NCI-H187 (cell line): Measurements from ENCODE around the gene DENND11.

ENCODE experiments used
- DNase-seq, 2 experiments: peaks; one replicate each; lab custom pipeline; 2025; lab: John Stamatoyannopoulos, UW

The DENND11 gene, protein sequence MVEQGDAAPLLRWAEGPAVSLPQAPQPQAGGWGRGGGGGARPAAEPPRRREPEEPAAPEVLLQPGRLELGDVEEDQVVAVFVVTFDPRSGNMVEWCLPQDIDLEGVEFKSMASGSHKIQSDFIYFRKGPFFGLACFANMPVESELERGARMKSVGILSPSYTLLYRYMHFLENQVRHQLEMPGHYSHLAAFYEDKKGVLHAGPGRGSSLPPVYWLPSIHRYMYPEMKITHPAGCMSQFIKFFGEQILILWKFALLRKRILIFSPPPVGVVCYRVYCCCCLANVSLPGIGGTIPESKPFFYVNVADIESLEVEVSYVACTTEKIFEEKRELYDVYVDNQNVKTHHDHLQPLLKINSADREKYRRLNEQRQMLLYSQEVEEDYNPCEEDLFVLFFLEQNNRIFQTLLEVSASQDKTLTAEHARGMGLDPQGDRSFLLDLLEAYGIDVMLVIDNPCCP

DNA sequence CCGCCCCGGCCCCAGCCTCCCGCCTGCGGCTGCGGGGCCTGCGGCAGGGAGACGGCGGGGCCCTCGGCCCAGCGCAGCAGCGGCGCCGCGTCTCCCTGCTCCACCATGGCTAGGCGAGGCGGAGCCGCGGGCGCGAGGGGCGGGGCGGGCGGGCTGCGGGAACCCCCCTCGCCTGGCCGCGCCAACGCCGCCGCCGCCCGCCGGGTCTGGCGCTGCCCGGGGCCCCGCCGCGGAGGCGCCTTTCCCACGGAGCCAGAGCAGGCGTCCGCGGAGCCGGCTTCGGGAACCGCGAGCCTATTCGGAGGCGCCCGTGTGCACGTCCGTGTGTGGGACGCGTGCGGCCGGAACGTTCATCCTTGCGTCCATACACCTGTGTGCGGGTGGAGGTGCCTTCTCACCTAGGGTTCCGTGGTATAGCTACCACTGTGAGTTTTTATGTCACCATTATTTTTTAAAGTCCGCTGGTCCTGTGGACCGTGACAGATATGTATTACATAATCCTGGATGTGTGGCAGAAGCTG is at the start of gene DENND11:
Gene DENND11 (minus strand): TSS at position 120 of the 521 bp plus-strand sequence. CDS start 13 bp downstream, at position 107.
- DNase-seq = peak in 1 of 2 experiments; percentile 41

DNA sequence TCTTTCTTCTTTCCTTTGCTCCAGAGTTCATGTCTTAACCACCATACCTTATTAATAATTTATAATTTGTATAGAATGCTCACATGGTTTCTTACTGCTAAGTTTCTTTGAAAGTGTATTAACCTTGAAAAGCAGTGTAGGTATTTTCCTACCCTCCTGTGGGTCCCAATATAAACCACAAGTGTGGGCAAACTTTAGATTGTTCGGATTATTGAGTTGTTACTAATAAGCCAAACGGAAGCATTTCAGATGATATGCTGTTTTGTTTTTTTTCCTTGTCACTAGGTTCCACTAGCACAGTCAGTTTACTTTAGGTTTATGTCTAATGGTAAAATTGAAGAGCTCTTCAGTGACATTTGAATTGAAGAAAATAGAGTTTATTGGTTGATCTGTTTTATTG is 46.4 kb upstream of the DENND11 start:
- DNase-seq = no peak

DNA sequence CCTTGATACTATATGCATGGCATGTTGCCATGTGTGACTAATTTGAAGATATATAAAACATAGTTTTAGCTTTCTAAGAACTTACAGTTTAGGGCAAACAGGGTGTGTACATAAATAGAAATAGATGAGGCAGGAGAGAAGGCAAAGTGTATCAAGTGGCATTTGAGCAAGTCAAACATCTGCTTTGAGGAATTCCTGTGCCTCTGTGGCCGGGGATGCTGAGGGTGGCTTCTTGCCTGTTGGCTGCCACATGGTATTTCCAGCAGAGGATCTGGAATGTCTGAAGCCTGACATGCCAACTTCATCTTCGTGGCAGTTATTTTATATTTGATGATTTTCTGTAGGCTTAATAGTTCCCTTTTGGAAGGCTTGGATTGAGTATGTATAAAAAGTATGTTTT is 42.2 kb upstream of the DENND11 start:
- no peak for DNase-seq

DNA sequence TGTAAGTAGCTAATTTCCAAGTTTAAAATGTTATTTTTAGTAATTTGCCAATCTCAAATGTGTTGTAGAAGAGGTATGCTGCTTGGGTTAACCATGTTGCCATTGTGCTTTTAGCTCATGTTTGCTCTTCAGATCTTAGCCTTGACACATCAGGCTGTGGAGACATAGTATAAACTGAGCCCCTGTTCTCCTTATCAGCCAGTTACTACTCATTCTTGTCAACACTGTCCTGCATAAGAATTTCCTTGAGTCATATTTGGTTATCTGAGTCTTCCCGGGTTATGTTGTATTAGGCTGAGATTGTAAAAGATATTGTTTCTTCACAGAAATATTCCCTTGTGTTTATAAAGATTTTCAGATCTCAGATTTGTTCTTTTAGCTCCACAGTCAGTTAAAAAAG is 40.3 kb upstream of the DENND11 start:
- no peak for DNase-seq

DNA sequence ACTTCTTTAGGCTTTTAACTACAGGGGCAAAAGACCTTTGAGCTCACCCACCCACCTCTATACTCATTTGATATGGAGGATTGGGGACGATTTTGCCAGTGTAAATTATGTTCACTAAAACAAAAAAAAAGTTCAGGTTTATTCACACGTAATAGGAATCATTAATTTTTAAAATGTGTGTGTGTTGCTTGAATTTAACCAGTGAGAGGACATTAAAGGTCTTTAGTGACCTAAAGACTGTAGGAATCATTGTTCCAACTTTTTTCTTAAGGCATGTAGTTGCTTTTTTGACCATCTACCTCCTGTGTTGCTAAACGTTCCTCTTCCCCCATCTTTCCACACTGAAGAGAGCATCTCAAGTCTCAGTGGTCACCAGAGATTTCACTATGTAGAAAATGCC is 37.3 kb upstream of the DENND11 start:
- DNase-seq = no peak

DNA sequence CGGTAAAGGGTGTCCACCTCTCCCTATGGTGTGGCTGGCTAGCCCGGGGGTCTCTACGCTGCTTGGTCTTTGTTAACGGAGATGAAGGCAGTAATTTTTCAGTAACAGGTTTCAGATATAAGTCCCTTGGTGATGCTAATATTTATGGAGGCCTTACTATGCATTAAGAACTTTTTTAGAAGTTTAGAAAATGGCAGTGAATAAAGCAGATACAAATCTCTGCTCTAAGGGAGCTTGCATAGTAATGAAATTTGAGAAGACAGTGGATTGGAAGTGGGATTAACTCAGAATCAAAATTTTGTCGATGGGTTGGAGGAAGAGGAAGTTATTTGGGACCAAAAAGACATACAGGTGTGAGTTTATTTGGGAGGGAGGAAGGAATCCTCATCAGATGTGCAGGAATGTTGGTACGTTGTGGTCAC is 36.6 kb upstream of the DENND11 start:
- DNase-seq = no peak

DNA sequence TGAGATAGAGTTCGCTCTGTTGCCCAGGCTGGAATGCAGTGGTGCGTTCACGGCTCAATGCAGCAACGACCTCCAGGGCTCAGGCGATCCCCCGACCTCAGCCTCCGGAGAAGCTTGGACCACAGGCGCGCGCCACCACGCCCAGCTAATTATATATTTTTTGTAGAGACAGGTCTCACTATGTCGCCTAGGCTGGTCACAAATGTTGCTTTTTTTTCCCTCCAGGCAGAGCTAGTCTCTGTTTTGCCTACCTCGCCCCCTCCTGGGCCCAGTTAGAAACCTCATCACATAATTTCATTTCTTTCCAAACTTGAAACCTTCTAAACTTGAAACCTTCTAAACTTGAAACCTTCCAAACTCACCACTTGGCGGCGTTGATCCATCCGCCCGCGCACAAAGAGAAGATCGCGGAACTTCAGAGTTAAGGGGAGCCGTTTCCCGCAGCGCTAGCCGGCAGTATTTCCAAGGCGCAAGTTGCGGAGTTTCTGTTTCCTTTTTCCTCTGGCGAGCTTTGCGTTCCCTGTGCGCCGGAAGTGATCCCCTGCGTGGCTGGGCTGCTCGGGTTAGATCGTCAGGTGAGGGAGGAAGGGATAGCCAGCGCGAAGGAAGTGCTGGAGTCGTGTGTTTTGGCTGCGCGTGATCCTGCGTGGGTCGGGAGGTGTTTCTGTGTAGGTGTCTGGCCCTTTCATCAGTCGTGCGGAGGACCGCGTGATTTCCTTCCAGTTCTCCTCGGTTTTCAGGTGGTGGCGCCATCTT is 36.0 kb upstream of the DENND11 start, which contains the start of gene SSBP1:
Gene SSBP1 (plus strand): TSS at position 523 of the 756 bp plus-strand sequence. CDS start 809 bp downstream, outside the sequence.
- DNase-seq = peak; percentile 92 to 95

DNA sequence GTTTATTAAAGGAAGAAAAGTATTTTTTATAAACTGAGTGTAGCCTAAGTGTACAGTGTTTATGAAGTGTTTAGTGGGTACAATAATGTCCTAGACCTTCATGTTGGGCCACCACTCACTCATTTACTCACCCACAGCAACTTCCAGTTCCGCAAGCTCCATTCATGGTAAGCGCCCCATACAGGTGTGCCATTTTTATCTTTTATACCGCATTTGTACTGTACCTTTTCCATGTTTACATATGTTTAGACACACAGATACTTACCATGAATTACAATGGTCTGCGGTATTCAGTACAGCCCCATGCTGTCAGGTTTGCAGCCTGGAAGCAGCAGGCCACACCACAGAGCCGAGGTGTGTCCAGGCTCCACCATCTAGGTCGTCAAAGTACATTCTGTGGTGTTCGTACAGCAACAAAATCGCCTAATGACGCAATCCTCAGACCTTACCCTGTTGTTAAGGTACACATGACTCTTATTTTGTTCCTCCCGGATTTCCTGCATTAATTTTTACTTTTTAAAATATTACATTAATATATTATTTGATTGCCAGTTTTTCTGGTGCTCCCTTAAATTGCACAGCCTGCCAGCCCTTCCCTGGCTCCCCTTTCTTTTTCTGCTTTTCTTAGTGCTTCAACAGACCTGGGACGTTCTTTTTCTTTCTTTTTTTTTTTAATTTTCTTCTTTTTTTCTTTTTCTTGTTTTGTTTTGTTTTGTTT is 35.3 kb upstream of the DENND11 start:
- no peak for DNase-seq

DNA sequence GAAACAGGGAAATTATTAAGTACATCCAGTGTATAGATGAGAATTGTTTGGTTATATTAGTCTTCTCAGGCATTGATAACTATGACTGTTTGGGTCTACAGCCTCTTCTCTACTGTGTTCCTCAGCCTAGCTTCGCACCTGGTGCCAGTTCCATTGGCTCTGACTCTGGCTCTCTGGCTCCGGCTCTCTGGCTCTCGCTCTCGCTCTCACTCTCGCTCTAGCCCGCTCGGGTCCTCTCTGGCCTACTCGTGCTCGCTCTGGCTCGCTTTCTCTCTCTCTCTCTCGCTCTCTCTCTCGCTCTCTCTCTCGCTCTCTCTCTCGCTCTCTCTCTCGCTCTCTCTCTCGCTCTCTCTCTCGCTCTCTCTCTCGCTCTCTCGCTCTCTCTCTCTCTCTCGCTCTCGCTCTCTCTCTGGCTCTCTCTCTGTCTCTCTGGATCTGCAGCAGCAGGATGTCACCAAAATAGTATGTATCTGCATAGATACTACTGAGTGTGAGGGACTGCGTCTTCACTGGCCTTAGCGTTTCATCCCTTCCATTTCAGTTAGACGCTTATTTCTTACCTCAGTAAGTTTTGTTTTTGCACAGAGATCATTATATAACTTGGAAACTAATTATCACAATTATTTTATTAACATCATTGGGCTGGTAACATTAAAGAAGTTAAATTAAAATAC is 29.6 kb upstream of the DENND11 start:
- no peak for DNase-seq

DNA sequence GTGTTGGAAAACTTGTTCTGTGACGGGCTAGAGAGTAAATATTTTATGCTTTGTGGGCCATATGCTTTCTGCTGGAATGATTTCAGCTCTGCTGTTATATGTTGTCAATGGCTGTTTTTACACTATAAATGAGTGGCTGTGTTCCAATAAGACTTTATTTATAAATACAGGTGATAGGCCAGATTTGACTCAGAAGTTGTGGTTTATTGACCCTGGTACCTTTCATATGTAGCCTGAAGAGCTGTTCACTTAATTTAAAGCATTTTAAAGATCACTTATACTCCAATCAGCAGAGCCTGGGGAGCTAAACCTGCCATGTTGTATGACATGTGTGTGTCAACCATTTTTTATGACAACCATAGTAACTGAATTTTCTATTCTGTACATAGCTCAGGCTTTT is 27.1 kb upstream of the DENND11 start:
- no peak for DNase-seq

DNA sequence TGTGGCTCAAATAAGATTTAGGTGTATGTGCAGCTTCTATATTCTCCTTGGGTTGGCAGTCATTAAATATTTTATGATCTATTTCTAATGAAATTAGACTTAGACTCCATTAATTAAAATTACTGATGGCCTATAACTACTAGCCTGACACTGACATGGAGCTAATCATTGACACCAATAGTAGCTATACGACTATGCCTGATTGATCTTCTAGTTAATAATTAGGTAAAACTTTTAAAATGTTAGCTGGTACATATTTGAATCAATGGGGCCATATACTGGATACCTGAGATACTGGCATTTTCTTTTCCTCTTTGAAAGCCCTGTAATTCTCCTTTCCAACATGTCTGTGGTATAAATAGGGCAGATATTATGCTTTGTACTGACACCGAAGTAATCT is 20.6 kb upstream of the DENND11 start:
- DNase-seq = no peak

DNA sequence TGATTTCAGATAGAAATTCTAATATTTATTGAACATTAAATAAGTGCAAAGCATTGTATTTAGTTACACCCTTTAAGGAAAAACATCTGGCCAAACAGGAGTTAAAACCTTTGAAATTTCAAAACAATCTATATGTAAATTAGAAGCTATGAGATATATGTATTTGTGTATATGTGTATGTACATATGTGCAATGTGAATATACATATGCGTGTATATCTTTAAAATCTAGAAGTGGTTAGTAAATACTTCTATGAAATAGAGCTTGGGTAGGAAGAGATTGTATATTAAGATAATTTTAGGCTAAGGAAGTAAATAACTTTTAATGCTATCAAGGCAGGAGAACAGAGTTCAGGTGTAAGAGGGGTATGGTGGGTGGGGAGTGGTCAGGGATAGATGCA is 15.5 kb upstream of the DENND11 start:
- DNase-seq = no peak

DNA sequence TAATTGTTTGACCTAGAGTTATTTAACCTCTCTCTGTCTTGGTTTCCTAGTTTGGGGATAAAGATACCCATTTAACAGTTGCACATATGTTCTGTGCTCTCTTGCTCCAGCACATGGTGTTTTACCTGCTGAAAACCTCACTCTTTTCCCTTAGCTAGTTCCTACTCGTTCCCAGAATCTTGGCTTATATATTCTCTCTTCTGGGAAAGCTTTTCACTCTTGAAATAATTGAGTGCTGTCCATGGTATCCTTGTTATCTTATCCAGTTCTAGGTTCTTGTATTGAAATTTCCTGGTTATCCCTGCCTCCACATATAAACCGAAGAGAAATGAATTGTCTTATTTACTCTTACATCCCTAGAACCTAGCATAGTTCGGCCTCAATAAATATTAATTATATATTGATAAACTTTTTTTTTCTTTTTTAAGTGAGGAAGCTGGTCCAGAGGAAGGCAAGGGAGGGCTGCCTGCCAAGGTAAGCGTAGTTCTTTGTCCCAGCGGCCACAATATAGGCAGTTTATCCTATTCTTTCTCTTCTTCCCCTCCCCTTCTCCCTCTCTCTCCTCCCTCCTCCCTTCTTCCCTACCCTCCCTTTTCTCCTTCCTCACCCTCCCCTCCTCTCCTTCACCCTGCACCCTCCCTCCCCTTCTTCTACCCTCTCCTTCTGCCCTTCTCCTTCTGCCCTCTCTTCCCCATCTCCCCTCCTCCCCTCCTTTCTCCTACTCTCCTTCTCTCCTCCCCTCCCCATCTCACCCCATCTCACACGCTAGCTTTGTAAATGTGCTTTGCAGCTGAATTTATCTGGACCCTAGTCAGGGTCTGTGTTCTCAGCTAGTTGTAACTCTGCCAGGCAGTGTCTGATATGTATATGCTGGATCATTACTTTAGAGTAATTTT is 14.1 kb upstream of the DENND11 start:
- DNase-seq = no peak

DNA sequence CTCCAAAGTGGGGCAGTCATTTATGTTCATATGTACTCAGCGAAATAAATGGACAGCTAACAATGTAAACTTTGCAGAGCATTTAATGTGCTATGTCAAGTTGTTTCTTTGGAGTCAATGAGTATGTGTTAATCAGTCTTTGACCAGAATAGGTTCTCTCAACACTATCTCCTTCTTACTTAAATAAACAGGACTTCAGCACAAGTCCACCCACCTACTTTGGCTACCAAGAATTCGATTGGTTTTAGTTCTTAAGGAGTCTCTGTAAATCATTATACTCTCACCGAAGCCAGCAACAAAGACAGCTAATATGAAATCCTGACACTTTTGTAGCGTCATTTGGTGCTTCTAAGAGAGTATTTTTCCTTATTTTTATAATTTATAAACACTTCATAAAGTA is 13.1 kb upstream of the DENND11 start:
- no peak for DNase-seq

DNA sequence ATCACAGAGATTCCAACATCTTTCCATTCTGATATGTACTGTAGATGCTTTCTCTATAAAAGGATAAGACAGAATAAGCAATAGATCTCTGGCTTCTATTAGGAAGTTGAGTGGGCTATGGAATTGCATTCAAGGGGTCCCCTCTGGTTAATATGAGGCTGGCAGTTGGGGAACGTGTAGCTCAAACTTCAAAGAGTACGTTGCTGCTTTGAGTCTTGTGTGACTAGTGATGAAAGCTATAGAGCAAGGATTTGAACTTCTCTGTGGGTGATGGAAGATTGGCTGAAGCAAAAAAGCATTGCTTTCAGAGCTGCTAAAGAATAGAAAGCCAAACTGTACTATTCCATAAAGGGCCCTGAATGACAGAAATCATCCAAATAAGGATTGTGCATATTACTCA is 12.6 kb upstream of the DENND11 start:
- no peak for DNase-seq

DNA sequence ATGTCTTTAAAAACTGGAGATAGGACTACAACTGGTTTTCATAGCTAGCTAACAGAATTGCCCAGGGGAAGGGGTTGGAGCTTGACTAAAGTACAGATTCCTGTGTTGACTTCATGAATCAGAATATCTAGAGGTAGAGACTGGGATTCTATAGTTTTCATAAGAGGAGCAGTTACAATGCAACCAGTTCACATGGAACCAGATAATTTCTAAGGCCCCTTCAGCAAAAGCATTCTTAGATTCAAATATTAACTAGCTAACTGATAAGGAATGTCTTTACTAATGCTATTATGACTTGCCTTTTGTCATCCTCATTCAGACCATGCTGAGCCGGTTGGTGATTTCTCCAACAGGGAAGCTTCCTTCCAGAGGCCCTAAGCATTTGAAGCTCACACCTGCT is 11.9 kb upstream of the DENND11 start:
- no peak for DNase-seq

DNA sequence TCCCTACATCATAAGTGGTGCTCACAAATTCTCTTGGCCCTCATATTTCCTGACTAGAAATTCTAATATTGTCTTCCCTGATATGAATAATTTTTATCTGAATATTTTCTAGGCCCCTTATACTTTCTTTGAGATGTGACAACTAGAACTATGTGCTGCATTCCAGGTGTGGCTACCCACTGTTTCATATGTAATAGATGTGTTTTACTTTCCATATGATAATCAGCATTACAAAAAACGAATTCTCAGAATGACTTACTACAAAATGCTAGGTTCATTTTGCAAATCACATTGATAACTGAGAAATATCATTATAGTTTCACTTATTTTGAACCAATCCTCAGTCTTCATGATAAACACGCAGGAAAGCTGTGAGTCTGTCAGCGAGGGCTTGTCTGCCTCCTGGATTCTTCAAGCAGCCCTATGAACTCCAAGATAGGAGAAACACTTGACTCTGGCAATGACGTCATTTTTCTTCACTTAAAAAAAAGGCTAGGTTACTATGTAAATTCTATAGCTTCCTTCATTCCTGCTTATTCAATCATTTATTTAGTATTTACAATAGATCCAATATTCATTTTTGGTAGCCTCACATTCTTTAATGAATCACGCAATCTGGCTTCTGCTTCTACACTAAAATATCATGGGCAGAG is 10.8 kb upstream of the DENND11 start:
- no peak for DNase-seq

DNA sequence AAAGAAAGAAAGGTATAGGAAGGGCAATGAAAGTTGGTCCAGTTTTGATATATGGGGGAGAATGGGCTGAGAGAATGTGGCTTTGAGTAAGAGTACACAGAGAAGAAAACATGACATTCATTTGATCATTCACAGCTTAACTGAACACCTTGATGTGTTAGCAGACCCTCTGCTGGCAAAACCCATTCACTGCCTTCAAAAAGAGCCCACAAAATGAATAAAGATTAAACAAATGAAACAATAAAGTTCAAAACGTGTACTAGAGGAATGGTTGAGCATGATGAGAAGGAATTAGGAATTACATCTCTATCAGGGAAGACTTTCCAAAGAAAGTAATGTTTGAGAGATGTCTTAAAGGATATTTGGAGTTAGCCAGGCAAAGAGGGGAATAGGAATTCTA is 8.3 kb upstream of the DENND11 start:
- DNase-seq = no peak

DNA sequence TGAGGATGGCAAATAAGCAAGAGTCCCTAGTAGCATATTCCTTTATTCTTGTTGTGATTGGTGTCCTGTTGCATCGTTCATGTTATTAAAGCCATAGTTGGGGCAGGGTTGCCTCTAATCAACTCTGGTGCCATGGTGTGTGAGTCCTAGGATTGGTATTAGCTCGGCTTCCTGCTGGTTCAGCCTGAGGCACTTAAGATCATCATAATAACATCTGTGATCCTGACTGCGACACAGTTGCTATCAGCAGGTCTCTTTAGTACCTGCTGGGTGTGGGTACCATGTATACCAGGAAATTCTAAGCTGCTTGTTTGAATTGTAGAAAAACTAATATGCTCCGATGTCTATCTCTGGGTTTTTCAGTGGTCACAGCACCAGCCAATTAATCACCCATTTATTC is 7.8 kb upstream of the DENND11 start:
- DNase-seq = no peak

DNA sequence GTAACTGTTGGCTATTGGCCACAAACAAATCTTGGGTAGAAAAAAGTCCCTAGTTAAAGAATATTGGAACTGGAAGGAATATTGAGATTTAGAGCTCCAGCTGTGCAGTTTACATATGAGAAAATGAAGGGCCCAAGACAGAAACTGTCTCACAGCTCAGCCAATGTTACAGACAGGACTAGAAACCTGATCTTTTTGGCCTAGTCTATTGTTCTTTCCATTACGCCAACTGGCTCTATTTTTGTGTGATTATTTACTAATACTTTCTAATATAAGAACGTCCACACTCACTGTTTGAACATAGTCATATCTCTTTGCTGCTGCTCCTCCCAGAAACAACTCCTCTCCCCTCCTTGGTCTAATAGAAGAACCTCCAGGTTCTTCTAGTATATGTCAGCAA is 7.4 kb upstream of the DENND11 start:
- DNase-seq = no peak
